GM18909 (cell line): ENCODE results near the gene GINS1.

Experiments used
- ATAC-seq: cut with Tn5 transposase; IDR thresholded peaks from one replicate; pipeline ENCODE4 v1.9.1; 2021; ENCODE audit warnings: mild to moderate bottlenecking; ENCODE audit not compliant: unreplicated experiment, poor library complexity

GINS1 gene

DNA sequence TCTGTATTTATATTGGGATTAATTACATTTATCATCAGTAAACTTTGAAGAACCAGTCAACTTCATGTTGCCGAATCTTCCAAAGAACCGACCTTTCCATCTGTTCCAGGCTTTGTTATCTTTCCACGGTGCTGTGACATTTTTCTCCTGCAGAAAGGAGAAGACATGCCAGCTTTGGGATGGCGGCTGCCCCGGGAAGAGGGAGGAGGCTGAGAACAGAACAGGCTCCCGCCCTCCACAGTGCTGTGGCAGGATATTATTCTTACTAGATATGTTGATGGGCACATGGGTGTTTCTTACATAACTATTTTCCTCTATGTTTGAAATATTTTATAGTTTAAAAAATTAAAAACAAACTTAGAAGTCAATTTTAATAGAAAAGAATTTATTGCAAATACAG, 44.9 kb downstream of the GINS1 start:
- no peak for ATAC-seq

DNA sequence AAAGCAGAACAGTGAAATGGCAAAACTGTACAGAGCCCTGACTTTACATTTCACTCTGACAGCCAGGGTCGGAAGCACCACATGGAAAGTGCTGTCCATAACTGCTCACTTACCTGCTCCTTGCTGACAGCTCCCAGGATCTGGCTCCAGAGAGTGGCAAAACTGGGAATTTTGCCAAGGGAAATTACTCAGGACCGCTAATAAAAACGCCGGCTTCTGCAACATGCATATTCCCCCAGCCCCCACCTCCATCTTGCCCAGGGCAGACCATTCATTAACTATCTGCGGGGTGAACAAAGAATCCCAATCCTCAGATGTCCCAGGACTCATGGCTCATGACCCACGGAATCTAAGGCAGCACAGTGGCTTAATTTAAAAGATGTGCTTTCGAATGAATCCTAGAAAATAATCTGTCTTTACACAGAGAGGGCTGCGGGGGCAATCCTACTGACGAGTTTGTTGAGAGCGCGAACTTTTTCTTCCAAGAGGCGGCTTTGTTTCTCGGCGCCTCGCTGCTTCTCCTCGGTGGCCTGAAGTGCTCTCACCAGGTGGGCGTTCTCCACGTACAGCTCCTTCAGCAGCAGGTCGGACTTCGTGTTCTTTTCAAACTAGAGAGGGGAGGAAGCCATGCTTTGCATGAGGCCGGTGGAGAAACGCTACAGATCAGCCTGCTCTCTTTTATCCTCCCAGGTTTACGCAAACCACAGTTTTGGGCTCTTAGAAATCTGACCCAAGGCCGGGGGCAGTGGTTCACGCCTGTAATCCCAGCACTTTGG, 45.8 kb downstream of the GINS1 start:
- no peak for ATAC-seq

DNA sequence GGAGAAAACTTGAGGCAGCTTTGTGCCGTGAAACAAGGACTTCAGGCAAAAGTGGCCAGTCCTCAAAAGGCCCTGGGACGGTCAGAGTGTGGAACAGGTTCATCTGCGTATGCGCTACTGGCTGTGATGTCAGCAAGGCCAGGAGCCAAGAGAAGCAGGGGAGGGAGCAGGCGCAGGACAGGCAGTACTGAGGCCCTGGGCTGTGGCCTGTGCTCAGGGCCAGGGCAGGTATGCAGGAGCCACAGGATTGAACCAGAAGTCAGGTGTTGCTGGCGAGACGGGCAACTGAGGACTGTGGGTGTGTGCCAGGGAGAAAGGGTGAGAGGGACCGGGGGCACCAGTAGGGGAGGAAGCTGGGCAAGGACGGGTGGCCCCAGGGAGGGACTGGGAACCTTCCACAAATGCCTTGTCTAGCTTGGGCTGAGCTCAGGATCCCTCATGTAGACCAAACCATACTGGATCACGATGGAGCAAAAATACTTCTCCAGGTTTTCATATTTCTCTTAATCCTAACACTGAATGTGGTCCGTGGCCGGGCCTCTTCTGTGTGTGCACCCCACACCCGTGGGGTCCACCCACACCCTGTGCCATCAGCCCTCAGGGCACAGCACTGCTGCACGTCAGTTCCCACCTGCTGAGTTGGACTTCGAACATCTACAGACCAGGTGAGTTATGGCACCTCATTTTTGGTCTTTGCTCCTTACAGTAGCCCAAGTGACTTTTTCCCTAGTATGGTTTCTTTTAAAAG, 46.9 kb downstream of the GINS1 start:
- ATAC-seq = no peak

DNA sequence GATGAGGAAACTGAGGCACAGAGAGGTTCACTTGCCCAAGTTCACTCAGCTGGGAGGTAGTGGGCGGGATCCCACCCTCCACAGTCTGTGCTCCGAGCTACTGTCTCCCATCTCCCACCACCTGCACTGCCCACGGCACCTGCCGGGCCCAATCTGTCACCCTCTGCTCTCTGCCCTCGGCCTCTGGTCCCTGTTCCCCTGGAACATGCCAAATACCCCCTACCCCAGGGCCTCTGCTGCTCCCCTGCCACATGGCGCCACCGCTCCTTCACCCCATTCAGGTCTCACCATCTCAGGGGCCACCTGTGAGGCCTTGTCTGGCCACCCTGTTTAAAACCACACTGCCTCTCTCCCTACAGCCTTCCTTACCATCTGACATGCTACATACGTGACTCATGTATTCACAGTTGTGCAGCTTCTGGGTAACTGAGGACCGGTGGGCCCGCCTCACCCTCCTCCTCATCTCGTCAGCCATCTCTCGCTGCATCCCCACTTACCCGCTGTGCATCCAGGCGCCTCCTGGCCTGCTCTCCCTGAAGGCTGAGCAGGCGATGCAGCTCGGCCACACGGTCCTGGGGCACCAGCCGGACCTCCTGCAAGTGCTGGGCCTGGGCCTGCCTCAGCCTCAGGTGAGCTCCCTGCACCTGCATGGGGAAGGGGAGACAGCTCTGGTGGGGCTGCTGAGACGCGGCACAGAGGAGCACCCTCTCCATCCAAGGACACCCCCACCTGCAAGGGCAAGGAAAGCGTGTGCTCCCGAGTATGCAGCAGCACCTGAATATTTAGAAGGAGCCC, 50.6 kb downstream of the GINS1 start:
- no peak for ATAC-seq

DNA sequence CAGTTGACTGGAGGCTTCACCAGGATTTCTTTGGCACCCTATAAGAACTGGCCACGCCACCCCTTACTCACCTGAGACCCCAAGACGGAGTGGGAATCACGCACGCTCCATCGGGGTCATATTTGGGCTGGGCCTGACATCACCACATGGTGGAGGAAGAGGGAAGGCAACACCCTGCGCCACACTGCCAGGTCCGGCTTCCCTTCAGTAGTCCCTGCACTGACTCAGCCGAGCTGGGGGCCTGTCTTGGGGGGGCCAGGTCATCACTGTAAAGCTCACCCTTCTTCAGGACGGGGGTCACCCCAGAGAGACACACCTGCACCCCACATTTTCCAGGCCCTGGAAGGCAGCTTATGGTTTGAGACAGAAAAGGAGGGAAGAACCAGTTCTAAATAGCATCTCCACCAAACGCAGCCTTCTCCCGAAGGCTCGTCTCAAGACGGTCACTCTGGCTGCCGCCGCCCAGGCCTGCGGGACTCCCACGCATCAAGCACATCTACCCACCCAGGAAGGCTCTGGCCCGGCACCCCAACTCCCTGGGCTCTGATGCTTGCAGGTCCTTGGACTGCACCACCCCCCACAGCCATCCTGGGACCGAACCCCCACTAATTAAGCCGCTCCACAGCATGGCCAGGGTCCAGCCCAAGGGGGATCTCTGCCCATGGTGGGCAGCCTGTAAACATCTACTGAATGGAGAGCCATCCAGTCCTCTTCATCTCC, 51.8 kb downstream of the GINS1 start:
- no peak for ATAC-seq

DNA sequence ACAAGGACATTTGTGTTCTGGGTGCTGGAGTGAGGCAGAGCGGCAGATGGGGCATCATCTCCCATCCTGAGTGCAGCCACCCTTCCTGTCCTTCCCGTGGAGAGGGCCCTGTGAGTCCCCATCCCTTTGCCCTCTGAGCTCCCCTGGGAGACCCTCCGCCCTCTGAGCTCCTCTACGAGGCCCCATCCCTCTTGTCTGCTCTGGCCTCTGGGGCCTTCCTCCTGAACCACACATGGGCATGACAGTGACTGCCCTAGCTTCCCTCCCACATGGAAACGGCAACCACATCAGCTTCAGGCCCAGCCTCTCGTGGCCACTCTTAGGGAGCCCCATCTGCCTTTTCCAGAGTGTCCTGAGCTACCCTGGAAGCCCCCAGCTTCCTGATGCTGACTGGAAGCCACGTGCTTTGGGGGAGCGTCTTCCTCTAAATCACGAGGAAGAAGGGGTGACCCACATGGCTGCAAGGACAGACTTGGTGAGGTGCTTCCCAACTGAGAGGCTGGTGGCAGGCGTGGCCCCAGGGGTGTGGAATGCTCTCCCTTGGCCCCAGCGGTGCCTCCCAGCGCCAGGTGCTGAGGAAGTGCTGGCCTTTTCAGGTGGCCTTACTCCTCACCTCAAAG, 52.6 kb downstream of the GINS1 start:
- ATAC-seq = no peak

DNA sequence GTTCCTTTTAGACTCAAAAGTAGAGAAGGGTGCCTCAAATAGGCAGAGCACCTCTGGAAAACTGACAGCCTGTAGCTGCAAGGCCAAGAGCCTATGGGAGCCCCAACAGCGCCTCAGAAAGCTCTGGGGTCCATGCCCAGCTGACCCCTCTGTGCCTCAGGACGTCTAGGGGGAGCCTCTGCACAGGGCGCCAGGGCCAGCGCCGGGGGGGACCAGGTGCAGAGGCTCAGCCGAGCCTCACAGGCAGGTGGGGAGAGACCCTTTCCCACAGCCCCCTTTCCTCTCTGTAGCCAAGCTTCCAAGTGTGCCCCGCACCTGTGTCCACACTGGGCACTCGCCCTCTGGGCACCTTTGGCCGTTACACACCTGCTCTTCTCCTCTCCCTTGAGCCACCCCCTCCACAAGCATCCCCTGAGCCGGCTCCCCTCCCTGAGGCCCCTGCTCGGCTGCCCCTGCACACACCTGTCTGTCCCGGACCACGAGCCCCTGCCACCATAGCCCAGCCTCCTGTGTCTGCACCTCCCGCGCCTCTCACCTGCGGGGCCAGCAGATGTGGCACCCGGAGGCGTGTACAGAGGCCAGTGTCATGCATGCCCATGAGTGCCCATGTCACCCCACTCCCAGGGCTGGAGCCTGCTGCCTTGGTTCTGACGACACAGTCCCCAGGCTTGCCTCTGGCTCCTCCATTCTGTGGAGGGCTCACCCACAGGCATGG, 53.2 kb downstream of the GINS1 start:
- ATAC-seq = no peak

DNA sequence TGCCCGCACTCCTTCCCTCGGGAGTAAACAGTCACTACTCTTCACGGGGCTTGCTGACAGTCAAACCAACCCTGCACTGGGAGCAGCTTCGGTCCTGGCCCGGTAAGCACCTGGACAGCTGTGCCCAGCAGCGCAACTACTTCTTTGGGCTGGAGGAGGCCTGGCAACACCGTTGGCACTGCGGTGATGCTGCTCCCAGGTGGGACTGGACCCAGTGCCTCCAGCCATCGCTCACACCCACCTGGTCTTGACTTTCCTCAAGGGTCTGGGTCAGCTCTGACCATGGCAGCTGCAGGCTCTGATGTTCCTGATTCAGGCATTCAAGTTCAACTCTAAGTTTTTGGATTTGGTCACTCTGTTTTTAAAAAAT, 53.8 kb downstream of the GINS1 start:
- no peak for ATAC-seq

DNA sequence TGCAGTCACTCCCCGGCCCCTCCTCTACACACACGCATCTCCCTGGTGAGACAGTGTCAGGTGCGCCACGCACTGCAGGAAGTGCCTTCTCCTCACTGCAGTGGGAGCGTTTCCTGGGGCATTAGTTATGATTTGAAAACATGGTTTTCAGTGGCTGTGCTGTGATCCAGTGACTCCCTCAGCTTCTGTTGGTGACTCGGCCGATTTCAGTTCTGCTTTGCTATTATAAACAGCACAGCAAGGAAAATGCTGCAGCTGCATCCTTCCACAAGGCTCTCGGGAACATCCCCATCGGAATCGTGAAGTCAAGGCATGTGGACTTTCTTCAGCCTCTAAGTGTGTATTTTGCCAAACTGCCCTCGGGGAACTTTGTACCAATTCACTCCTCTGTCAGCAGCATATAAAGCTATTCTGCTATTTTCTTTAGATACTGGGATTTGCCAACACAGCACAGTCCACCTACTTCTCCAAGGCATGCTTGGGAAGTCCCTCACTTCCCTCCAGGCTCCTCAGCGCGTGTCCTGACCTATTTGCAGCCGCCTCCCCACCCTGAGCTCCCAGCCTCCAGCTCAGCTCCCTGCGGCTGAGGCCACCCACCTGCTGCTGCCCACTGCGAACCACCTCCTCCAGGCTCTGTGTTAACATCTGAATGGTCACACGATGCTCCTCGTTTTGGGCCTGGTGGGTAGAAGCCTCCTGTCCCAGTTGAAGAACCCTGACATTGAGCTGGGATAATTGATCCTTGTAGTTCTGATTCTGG, 54.5 kb downstream of the GINS1 start:
- ATAC-seq = no peak

DNA sequence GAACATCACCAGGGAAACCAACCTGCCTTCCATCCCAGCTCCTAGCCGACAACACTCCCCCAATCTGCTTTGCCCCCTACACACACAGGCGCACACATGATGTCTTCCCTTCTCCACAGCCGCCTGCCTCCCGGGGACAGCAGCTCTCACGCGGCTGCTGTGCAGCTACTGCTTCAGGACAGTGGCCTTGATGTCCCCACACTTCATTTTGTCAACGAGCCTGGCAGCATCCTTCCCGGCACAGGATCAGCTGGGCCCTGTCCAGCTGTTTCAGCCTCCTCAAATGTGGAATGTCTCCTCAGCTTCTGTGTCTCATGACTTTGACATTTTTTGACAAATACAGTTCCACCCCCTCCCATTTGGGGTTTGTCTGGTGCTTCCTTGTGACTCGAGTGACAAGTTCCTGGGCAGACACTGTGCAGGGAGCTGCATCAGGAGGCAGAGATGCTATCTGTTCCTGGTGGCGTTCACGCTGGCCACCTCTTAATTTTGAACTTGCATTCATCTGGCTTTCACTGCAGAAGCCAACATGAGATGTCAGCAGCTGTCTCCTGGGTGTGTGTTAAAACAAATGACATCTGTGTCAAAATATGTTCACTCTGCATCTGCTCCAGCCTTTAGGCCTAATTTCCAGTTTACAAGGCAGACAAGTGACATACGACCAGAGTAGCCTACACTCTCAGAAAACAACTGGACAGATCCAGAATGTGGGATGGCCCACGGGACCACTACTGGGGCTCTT, 57.2 kb downstream of the GINS1 start:
- no peak for ATAC-seq

DNA sequence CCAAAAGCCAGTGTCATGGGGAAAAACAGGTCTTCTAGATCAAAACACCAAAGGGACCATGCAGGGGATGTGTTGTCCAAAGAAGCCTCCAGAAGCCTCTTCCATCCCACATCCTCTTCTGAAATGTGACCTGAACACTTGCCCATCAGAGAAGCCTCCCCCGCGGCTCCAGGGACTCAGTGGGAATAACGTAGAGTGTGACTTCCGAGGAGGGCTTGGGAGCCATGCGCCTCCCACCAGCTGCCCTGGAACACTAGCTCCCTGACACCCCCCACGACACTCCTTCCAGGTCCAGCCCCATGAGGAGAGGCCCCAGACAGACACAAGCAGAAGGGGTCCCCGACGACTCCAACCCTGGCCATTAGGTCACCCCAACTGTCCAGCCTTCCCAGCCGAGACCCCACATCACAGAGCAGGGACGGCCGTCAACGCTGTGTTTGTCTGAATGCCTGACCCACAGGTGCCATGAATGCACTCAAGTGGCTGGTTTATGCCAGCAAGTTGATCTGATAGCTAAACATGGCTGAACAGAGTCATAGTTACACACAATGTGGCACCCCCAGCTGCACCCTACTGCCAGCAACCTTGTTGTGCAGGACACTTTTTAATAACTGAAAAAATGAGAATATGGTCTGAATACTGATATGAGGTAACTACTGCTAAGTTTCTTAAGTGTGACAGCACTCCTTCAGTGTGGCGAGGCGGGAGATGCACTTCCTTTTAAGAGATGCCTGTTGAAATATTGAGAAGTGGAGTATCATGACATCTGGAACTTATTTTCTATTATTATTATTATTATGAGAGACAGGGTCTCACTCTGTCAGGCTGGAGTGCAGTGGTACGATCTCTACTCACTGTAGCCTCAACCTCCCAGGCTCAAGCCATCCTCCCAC, 58.0 kb downstream of the GINS1 start:
- no peak for ATAC-seq

DNA sequence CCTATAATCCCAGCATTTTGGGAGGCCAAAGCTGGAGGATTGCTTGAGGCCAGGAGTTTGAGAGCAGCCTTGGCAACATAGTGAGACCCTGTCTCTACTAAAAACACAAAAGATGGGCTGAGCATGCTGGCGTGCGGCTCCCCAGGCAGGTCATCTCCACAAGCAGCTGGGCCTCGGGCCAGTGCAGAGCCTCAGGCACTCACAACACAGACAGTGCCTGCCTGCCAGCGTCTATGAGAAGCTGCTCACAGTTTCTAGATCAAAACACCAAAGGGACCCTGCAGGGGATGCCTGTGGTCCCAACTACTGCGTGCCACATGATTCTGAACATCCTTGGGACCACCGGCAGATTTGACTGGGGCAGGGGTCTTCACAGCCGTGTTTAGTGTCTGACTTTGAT, 59.4 kb downstream of the GINS1 start:
- ATAC-seq = no peak

DNA sequence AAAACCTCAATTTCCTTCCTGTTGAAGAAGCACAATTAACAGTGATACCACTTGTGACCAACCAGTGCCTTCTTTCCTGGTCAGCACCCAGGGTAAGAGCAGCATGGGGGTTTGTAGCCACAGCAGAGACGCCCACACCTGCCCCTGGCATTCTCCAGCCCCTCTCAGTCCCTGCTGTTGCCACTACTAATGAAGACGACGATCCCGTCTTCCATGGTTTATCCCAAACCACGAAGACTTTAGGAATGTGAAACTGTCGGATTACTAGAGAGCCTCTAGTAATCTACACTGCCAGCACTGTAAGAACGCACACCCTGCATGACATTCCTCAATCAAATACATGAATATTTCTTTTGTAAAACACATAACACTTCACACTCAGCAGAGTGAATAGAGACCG, 60.0 kb downstream of the GINS1 start:
- ATAC-seq = no peak

DNA sequence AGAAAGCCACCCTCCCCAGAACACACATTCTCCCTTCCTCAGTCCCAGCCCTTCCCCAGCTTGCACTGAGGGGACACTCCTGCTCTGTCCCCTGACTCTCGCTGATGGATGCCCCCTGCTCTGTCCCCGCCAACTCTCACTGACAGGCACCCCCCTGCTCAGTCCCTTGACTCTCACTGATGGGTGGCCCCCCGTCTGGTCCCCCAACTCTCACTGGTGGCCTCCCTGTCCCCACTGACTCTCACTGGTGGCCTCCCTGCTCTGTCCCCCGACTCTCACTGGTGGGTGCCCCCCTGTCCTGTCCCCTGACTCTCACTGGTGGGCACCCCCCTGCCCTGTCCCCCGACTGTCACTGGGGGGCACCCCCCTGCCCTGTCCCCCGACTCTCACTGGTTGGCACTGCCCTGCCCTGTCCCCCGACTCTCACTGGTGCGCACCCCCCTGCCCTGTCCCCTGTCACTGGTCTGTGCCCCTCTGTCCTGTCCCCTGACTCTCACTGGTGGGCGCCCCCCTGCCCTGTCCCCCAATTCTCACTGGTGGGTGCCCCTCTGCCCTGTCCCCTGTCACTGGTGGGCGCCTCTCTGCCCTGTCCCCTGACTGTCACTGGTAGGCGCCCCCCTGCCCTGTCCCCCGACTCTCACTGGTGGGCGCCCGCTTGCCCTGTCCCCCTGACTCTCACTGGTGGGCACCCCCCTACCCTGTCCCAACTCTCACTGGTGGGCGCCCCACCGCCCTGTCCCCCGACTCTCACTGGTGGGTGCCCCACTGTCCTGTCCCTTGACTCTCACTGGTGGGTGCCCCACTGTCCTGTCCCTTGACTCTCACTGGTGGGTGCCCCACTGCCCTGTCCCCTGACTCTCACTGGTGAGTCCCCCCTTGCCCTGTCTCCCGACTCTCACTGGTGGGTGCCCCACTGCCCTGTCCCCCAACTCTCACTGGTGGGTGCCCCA, 60.9 kb downstream of the GINS1 start:
- no peak for ATAC-seq

DNA sequence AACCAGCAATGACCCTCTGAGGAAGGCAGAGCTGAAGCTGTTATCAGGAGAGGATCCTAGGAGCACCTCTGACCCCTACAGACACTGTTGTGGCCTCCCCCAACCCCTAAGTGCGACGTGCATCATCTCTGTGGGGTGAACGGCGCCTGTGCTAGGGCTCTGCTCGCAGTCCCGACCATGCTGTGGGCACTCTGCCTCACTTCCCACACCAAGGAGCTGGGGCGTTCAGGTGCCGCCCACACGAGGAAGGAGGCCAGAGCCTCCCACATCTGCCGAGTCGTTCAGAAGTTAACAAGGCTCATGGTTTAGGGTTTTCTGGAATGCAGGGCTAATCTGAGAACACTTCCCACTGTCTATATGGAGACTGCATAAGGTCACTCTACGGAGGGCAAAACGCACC, 62.1 kb downstream of the GINS1 start:
- ATAC-seq = no peak

DNA sequence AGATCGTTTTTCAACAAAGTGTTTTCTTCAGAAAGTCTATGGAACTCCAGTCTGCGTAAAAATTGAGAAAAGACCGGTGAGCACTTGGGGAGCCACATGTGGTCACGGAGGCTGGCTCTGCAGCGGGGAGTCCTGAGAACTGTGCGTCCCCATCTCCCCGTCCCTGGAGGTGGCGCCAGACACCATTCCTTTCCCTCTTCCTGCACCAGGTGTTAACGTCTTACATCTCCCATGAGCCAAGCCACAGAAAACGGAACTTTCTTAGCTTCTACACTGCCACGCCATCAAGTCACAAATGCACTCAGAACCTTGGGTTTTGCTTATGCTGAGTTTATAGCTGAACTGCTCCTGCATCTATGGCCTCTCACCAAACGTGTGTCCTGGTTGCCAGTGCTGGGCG, 62.6 kb downstream of the GINS1 start:
- ATAC-seq = peak; percentile 85
